Measurements from ENCODE around the gene SLX4.

Gene SLX4

GRCh38 chr16:3566990-3567389 lies 44.4 kb downstream of the SLX4 start:
- H3K9me3 ChIP-seq (ENCODE audit: severe bottlenecking), result peaks cover 9% of the 10 kb centered on the region
- TF ChIP-seq, protein P1, sequence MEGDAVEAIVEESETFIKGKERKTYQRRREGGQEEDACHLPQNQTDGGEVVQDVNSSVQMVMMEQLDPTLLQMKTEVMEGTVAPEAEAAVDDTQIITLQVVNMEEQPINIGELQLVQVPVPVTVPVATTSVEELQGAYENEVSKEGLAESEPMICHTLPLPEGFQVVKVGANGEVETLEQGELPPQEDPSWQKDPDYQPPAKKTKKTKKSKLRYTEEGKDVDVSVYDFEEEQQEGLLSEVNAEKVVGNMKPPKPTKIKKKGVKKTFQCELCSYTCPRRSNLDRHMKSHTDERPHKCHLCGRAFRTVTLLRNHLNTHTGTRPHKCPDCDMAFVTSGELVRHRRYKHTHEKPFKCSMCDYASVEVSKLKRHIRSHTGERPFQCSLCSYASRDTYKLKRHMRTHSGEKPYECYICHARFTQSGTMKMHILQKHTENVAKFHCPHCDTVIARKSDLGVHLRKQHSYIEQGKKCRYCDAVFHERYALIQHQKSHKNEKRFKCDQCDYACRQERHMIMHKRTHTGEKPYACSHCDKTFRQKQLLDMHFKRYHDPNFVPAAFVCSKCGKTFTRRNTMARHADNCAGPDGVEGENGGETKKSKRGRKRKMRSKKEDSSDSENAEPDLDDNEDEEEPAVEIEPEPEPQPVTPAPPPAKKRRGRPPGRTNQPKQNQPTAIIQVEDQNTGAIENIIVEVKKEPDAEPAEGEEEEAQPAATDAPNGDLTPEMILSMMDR (IDR thresholded peaks at IDR 0.05; ENCODE audit: low read depth, low read length), result no peak
- no peaks in the 10 kb centered on the region for H3K36me3 ChIP-seq
- no peak overlapping the region for H3K27ac ChIP-seq
- no peaks in the 10 kb centered on the region for H3K27me3 ChIP-seq (ENCODE audit: insufficient read depth, low read depth, severe bottlenecking)
- no peak for DNase-seq
- no peak overlapping the region for H3K4me3 ChIP-seq (ENCODE audit: low read depth, low read length)

GRCh38 chr16:3564889-3565141 lies 46.6 kb downstream of the SLX4 start:
- TF ChIP-seq, protein P1 (IDR thresholded peaks at IDR 0.05; ENCODE audit: low read depth, low read length), result no peak
- Histone ChIP-seq H3K27ac (no peak overlapping the region), H3K27me3 (ENCODE audit: insufficient read depth, low read depth, severe bottlenecking) (no peaks in the 10 kb centered on the region), H3K36me3 (no peaks in the 10 kb centered on the region), H3K9me3 (ENCODE audit: severe bottlenecking) (peaks cover 2% of the 10 kb centered on the region), H3K4me3 (ENCODE audit: low read depth, low read length) (no peak overlapping the region)
- DNase-seq, result no peak

GRCh38 chr16:3564130-3564888 lies 47.1 kb downstream of the SLX4 start:
- H3K27me3 ChIP-seq (ENCODE audit: insufficient read depth, low read depth, severe bottlenecking), result no peaks in the 10 kb centered on the region
- no peak for DNase-seq
- H3K36me3 ChIP-seq, result no peaks in the 10 kb centered on the region
- TF ChIP-seq, protein P1 (IDR thresholded peaks at IDR 0.05; ENCODE audit: low read depth, low read length), result no peak
- peaks cover 2% of the 10 kb centered on the region for H3K9me3 ChIP-seq (ENCODE audit: severe bottlenecking)
- H3K27ac ChIP-seq, result no peak overlapping the region
- no peak overlapping the region for H3K4me3 ChIP-seq (ENCODE audit: low read depth, low read length)

DNA sequence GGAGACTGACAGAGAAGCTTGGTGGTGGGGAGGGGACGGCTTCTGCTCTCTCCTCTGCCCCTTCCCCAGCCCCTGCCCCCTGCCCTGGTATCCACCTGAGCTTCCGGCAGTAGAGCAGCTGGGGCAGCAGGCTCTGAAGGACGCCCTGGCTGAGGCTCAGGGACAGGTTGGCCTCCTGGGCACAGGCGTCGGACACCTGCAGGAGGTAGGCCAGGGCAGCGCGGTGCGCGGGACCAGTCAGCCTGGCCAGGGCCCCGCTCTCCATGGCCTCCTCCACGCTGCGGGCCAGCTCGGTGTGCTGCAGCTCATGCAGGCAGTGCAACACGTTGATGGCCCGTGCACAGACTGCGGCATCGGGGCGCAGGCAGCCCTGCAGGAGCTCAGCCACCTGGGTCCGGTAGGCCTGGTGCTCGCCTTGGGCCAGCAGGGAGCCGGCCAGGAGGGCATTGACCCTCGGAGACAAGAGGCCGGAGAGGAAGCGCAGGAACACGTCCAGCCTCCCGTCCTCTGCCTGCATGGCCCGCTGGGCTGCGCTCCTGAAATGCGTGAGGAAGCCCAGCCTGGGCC lies 48.4 kb downstream of the SLX4 start:
- no peak for DNase-seq
- Histone ChIP-seq H3K9me3 (ENCODE audit: severe bottlenecking) (peaks cover 2% of the 10 kb centered on the region), H3K27me3 (ENCODE audit: insufficient read depth, low read depth, severe bottlenecking) (no peaks in the 10 kb centered on the region), H3K27ac (no peak overlapping the region; the same call in 1 of the 2 replicates), H3K36me3 (no peaks in the 10 kb centered on the region), H3K4me3 (ENCODE audit: low read depth, low read length) (no peak overlapping the region)
- TF ChIP-seq, protein P1 (IDR thresholded peaks at IDR 0.05; ENCODE audit: low read depth, low read length), result no peak

GRCh38 chr16:3561626-3562025 lies 49.8 kb downstream of the SLX4 start:
- Histone ChIP-seq H3K27ac (no peak overlapping the region), H3K36me3 (no peaks in the 10 kb centered on the region), H3K4me3 (ENCODE audit: low read depth, low read length) (no peak overlapping the region), H3K27me3 (ENCODE audit: insufficient read depth, low read depth, severe bottlenecking) (no peaks in the 10 kb centered on the region), H3K9me3 (ENCODE audit: severe bottlenecking) (peaks cover 2% of the 10 kb centered on the region)
- DNase-seq, result no peak
- TF ChIP-seq, protein P1 (IDR thresholded peaks at IDR 0.05; ENCODE audit: low read depth, low read length), result no peak
